Ramos (cell line): Measurements from ENCODE around the gene DYNC2H1.

Source experiments
- in situ Hi-C: fragments of 300-500 bp; cut with MboI; formaldehyde crosslinking; loops from one replicate; pipeline ENCODE4 v1.14.3; 2022; ENCODE audit warnings: low sequenced_read_pairs; ENCODE audit not compliant: unreplicated experiment

The DYNC2H1 gene

GRCh38 chr11:103108933-103109817 lies at the start of gene DYNC2H1:
DYNC2H1 (plus strand) TSS chr11:103109426; CDS start chr11:103109575, 149 bp downstream.
- in situ Hi-C loops: no loop called here

- in situ Hi-C loops: no loop called here
Measured at GRCh38 chr11:103061656-103062055, 47.6 kb upstream of the DYNC2H1 start.

- in situ Hi-C loops: no loop called here
Measured at GRCh38 chr11:103067118-103067517, 42.1 kb upstream of the DYNC2H1 start.

- in situ Hi-C loops: no loop called here
Measured at GRCh38 chr11:103069367-103069766, 39.9 kb upstream of the DYNC2H1 start.

GRCh38 chr11:103070142-103070541 lies 39.1 kb upstream of the DYNC2H1 start:
- in situ Hi-C loops: no loop called here

GRCh38 chr11:103071008-103071407 lies 38.2 kb upstream of the DYNC2H1 start:
- in situ Hi-C loops: no loop called here

- in situ Hi-C loops: no loop called here
Measured at GRCh38 chr11:103076361-103076760, 32.9 kb upstream of the DYNC2H1 start.

GRCh38 chr11:103077554-103077953 lies 31.7 kb upstream of the DYNC2H1 start:
- in situ Hi-C loops: no loop called here

- in situ Hi-C loops: no loop called here
Measured at GRCh38 chr11:103078710-103079109, 30.5 kb upstream of the DYNC2H1 start.

- in situ Hi-C loops: no loop called here
Measured at GRCh38 chr11:103079833-103080232, 29.4 kb upstream of the DYNC2H1 start.

GRCh38 chr11:103085758-103086365 lies 23.4 kb upstream of the DYNC2H1 start:
- in situ Hi-C loops: no loop called here

- in situ Hi-C loops: no loop called here
Measured at GRCh38 chr11:103086461-103086860, 22.8 kb upstream of the DYNC2H1 start.

- in situ Hi-C loops: no loop called here
Measured at GRCh38 chr11:103091064-103091800, 18.0 kb upstream of the DYNC2H1 start.

GRCh38 chr11:103091801-103092524 lies 17.3 kb upstream of the DYNC2H1 start, which contains the start of gene DCUN1D5:
DCUN1D5 (minus strand) TSS chr11:103092160; CDS start chr11:103091872, 288 bp downstream.
- in situ Hi-C loops: no loop called here

GRCh38 chr11:103097279-103097678 lies 11.9 kb upstream of the DYNC2H1 start:
- in situ Hi-C loops: no loop called here

- in situ Hi-C loops: no loop called here
Measured at GRCh38 chr11:103109818-103110388, 677 bp downstream of the DYNC2H1 start.

GRCh38 chr11:103110391-103110790 lies 1.2 kb downstream of the DYNC2H1 start:
- in situ Hi-C loops: no loop called here

GRCh38 chr11:103111400-103111799 lies 2.2 kb downstream of the DYNC2H1 start:
- in situ Hi-C loops: no loop called here

GRCh38 chr11:103112364-103112763 lies 3.1 kb downstream of the DYNC2H1 start:
- in situ Hi-C loops: no loop called here

GRCh38 chr11:103114836-103115235 lies 5.6 kb downstream of the DYNC2H1 start:
- in situ Hi-C loops: no loop called here
